ENCODE data around the gene MTMR3.
"Not testable (repeated sequence)": the region's sequence is repeated elsewhere in the genome, so short reads cannot be mapped to it uniquely, and the experiment has no call there.

Gene MTMR3

DNA sequence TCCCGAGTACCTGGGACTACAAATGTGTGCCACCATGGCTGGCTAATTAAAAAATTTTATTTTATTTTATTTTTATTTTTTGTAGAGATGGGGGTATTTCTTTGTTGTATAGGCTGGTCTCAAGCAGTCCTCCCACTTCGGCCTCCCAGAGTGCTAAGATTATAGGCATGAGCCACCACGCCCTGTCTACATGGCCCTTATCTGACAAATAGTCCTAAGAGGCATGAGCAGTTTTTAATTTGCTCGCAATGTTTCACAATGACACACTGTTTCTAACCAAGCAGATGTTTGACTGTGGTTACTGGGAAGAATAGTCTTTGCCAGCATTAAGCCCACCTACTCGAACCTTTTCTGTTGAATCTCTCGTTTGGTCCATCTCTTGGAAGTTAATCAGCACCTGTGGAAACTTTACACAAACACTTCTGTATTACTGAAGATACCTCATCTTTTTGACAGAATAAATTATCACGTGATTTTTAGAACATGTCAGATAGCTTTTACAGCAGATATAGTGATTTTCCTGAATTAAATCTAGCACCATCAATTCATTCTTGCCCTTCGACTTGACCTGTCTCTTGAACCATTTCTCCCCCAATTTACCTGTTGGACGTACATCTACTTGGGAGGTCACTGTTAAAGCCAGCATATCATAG lies 71.4 kb downstream of the MTMR3 start:
- in situ Hi-C loops (cut with HindIII; ENCODE audit: low sequenced_read_pairs): no loop called here

DNA sequence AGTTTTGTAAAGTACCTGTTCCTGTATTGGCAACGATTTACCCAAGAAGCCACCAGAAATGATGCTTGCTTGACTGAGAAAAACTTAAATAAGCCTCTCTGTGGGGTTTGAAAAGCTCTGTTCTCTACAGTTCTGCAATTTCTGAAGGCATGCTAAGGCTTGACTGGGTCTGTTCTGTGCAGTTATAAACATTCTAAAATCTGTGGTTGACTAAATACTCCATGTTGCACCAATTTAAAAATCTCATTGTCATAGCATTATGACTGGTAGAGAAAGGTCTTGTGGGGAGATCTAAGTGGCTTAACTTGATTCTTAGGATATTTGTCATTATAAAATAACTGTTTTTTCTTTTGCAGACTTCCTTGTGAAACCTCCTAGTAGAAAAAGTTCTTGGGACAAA lies 73.7 kb downstream of the MTMR3 start:
- in situ Hi-C loops (cut with HindIII; ENCODE audit: low sequenced_read_pairs): no loop called here

DNA sequence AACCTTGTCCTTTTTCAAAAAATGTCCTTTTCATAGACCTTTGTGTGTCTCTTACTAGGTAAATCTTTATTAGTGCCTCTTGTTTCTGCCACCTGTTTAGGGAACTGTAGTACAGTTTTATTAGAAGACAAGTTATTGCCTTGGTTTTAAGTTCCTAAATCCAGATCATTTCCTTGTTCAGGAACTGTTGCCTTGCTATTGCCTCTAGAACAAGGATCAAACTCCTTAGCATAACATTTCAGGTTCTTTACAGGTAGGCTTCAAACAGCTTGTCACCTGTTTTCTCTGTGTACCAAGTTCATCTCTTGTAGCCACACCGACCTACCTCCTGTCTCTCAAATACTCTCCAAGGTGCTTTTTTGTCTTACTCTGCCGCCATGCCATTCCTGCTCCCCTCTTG lies 75.2 kb downstream of the MTMR3 start:
- in situ Hi-C loops (cut with HindIII; ENCODE audit: low sequenced_read_pairs): no loop called here

DNA sequence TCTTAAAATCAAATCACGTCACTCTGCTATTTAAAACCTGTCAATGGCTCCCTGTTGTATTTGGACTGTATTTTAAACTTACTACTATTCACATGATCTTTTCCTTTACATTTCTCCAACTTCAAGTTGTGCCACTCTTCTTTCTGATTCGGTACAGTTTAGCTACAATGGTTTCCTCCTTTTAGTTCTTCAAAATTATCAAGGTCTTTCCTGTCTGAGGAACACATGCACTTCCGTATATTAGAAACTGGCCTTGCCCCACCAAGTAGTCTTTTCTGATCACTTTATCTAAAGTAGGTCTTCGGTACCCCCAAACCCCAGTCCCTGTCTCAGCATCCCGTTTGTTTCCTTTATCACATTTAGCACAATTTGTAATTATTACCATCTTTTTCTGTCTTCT lies 81.8 kb downstream of the MTMR3 start:
- in situ Hi-C loops (cut with HindIII; ENCODE audit: low sequenced_read_pairs): no loop called here

DNA sequence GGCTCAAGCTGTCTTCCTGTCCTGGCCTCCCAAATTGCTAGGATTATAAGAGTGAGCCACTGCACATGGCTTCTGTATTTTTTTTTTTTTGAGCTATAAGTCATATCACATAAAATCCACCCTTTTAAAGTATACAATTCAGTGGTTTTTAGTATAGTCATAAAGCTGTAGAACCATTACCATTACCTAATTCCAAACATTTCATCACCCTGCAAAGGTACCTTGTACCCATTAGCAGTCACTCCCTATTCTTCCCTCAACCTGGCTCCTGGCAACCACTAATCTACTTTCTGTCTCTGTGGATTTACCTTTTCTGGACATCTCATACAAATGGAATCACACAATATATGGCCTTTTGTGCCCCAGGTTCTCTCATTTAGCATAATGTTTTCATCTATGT lies 84.5 kb downstream of the MTMR3 start:
- in situ Hi-C loops (cut with HindIII; ENCODE audit: low sequenced_read_pairs): no loop called here

DNA sequence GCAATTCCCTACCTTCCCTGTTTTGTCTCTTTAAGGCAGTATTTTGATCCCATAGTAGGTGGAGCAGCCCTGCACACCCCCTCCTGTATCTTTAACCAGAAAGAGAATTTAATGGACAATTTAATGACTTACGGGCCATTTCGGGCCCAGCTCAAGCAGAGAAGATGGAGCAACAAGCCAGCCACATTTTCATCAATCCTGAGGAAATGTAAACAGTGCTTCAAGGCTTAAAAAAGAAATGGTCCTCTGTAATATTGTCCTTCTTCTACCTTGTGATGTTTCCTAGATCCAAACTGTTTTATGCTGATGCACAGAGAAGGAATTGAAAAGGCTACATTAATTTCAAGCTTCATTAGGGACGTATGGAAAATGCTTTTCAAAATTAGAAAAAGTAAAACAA lies 88.6 kb downstream of the MTMR3 start:
- in situ Hi-C loops (cut with HindIII; ENCODE audit: low sequenced_read_pairs): no loop called here

DNA sequence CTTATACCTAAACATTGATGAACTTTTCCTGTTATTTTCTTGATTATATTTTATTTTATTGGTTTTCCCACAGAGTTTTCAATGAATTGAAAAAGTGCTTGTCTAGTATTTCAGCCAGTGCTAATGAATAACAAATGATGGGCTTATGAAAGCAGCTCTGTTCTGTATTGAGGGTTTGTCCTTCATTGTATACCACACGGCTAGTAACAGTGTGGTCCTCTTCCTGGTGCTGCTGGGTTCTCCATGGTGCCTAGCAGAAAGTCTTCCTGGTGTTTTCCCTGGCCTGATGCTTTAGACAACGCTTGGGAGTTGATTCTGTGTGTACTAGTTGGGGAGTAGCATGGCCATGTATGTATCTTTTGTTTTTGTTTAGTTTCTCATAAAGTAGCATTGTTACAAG lies 89.1 kb downstream of the MTMR3 start:
- in situ Hi-C loops (cut with HindIII; ENCODE audit: low sequenced_read_pairs): no loop called here

DNA sequence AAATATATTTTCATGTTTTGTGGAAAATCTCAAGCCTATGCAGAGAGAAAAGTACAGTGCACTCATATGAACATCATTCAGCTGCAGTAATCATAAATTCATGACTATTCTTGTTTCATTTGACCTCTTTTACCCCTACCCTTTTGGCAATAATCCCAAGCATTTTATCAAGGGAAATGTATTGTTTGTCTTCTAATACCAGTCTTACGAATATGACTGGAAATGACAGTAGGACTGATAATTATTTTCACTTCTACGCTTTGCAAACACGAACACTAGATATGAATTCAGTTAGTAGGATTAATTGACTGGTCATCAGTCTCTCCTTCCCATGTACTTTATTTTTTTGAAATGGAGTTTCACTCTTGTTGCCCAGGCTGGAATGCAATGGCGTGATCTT lies 90.3 kb downstream of the MTMR3 start:
- in situ Hi-C loops (cut with HindIII; ENCODE audit: low sequenced_read_pairs): no loop called here

DNA sequence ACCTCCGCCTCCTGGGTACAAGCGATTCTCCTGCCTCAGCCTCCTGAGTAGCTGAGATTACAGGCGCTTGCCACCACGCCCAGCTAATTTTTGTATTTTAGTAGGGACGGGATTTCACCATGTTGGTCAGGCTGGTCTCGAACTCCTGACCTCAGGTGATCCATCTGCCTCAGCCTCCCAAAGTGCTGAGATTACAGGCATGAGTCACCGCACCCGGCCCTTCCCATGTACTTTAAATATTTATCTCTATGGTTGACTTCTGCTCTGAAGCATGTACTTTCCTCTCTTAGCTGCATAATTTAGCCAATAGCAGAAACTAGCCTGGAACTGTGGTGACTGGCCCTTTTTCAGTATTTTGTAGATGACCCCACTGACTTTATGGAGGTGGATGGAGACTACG lies 90.7 kb downstream of the MTMR3 start:
- in situ Hi-C loops (cut with HindIII; ENCODE audit: low sequenced_read_pairs): not testable (repeated sequence)

DNA sequence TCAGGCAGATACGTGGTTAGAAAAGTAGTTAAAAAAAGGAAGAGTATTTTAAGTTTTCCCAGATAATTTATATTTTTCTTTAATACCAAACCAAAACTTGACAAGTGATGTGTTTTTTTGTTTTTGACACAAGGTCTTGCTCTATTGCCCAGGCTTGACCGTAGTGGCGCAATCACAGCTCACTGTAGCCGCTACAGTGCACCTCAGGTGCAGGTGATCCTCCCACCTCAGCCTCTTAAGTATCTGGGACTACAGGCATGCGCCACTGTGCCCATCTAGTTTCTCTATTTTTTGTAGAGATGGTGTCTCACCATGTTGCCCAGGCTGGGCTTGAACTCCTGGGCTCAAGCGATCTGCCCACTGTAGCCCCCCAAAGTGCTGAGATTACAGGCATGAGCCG lies 92.5 kb downstream of the MTMR3 start:
- in situ Hi-C loops (cut with HindIII; ENCODE audit: low sequenced_read_pairs): no loop called here

DNA sequence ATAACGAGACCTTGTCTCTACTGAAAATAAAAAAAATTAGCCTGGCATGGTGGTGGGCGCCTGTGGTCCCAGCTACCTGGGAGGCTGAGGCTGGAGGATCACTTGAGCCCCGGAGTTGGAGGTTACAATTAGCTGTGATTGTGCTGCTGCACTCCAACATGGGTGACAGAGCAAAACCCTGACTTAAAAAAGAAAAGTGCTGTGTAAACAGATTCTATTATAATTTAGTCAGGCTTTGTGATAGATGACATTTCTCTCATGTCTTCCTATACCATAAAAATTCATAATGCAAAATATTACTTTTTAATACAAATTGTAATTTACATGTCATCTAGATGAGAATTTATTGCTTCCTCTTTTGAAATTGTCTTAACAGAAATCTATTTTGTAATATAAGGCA lies 94.1 kb downstream of the MTMR3 start:
- in situ Hi-C loops (cut with HindIII; ENCODE audit: low sequenced_read_pairs): no loop called here

DNA sequence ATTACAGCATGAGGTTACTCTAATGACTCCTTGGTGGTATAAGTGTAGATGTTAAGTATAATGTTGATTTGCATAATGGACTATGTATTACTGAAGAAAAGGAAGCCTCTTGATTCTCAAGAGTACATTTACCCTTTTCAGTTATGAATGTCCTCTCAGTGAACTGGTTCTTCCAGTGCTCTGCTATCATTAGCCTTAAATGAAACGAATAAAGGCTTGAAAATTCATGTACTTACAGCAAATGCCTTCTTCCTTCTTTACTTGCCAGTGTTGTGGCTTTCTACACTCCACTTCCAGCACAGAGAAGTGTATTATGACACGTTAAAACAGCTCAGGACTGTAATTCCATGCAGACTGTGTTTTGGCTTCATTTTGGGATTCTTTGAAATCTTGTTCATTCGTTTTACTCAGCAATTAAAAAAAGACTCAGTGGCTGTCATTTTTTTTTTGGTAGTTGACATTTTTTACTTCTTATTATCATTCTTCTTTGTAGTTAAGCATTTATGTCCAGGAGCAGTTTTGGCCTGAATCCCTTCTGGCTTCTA lies 96.9 kb downstream of the MTMR3 start:
- in situ Hi-C loops (cut with HindIII; ENCODE audit: low sequenced_read_pairs): no loop called here

DNA sequence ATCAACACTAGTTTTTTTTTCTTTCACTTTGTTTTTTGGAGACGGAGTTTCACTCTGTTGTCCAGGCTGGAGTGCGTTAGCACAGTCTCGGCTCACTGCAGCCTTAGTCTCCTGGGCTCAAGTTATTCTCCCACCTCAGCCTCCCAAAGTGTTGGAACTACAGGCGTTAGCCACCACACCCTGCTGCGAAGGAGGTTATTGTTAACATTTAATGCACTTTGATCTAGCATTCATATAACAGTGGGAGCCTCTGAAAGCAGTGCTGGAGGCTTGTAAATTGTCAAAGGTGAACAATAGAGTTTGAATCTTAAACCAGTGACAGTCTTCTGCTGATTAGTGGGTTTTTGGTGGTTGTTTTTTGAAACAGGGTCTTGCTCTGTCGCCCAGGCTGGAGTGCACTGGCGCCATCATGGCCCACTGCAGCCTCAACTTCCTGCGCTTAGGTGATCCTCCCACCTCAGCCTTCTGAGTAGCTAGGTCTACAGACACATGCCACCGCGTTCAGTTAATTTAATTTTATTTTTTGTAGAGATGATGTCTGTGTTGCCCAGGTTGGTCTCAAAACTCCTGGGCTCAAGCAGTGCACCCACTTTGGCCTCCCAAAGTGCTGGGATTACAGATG lies 100.4 kb downstream of the MTMR3 start:
- in situ Hi-C loops (cut with HindIII; ENCODE audit: low sequenced_read_pairs): no loop called here

DNA sequence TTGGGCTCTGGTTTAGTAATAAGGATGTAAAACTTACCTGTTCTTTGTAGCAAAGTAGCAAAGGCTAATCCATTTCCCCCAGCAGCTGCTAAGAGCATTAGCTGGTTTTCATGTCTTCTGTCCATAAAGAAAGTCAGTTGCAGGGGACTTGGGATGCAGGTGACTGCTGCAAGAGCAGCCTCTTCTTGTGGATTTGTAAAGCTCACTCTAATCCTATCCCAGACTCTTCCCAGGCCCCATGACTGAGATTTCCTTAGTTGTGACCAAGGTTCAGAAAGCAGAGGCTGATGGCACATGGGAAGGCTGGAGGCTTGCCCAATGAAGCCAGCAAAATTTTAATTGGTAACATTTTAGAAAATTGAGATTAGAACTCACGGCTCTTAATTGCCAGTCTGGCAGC lies 102.9 kb downstream of the MTMR3 start:
- in situ Hi-C loops (cut with HindIII; ENCODE audit: low sequenced_read_pairs): no loop called here

DNA sequence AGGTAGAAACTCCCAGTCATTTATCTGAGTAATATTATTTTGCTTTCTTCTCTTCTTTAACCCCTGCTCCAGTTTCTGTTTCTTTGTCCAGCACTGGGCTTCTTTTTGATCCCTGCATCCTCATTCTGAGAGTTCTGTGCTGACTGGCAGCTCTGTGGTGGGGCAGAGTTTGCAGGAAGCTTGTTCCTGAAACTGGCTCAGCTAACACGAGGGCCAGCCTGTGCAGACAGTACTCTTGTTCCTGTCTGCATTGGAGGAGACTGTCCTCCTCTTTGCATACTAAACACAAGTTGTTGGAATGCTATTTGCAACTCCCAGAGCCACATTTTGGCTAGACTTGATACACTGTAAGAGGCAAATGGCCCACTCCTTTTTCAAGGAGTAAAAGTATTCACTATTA lies 104.2 kb downstream of the MTMR3 start:
- in situ Hi-C loops (cut with HindIII; ENCODE audit: low sequenced_read_pairs): no loop called here

DNA sequence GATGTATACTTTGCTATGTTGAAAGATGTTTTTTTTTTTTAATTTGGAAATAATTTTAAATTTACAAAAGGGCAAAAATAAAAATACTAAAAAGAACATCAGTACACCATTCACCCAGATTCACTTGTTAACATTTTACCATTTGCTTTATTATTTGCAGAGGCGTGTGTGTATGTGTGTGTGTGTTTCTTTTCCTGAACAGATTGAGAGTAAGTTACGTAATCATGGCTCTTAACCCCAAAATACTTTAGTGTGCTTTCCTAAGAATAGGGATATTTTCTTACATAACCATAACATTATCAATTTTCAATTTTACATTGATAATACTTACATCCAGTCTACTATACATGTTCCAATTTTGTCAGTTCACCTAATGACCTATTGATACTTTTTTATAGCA lies 105.7 kb downstream of the MTMR3 start:
- in situ Hi-C loops (cut with HindIII; ENCODE audit: low sequenced_read_pairs): no loop called here

DNA sequence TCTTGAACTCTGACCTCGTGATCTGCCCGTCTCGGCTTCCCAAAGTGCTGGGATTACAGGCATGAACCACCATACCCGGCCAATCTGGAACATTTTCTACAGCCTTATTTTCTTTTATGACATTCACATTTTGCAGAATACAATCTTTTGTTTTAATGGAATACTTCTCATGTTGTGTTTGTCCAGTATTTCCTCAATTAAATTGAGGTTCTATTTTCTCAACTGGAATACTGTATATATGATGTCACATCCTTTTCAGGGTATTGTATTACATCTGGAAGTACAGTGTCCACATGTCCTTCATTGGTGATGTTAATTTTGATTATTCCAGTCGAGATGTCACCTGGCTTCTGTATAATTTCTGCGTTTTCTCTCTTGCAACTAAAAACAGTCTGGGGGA lies 106.5 kb downstream of the MTMR3 start:
- in situ Hi-C loops (cut with HindIII; ENCODE audit: low sequenced_read_pairs): no loop called here

DNA sequence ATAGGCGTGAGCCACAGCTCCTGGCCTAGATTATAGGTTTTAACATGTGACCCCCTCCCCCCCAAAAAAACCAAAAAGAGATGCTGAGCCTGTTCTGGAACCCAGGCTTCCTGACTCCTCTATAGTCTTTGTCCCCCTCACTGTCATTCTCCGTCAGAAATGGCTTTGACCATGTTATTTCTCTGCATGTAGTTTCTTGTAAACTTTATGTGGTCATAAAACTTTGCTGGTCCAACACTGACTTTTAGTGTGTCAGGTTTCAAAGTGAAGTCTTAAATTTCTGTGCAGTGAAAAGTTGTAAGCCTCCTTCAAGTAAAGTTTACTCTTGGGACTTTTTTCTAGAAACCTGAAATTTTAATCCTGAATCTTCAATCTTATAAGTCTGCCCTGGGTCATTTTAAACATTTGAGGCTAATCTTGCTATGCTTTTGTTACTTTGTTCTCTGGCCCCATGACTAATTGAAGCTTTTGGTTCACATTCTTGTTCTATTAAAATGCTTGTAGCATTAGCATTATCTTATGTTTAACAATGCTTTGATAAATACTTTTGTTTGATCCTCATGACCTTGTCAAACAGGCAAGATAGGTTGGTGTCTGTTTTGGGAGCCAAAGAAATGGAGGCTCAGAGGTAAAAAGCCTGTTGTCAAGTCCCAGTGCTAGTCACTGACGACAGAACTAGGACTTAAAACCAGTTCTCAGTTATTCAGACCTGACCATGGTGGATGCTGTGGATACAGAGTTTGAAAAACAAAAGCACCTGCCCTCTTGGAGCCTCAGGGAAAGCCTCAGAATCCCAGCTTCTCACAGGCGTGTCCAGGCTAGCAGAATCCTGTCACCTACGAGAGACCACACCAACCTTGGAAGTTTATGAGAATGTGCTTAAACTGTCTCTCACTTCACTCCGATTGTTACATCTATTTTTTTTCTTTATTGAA lies 109.6 kb downstream of the MTMR3 start:
- in situ Hi-C loops (cut with HindIII; ENCODE audit: low sequenced_read_pairs): no loop called here

DNA sequence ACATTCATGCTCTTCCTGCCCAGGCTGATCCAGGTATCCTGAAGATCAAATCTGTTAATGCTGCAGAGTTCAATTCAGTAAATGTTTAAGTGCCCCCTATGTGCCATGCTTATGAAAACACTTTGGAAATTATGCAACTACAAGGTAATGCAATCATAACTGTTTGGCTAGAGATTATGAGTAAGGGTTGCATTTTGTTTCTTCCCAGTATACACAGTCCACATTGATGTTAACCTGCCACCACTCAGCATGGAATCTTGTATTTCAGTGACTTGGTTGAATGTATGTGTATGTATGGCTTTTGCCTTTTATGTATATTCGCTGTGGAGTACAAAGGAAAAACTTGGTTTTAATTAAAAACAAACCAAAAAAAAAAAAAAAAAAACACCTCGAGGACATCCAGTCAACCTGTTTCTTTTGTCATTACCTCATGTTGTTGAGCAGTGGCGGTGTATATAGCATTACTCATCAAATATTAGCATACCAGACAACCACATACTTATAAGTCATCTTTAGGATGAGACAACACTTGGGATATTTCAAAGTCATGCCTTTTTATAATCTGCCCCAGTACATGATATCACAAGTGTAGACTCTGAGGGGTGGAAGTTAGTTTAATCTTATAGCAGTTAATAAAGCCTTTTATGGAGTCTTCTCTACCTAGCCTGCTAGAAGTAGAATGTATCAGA lies 111.2 kb downstream of the MTMR3 start:
- in situ Hi-C loops (cut with HindIII; ENCODE audit: low sequenced_read_pairs): no loop called here

DNA sequence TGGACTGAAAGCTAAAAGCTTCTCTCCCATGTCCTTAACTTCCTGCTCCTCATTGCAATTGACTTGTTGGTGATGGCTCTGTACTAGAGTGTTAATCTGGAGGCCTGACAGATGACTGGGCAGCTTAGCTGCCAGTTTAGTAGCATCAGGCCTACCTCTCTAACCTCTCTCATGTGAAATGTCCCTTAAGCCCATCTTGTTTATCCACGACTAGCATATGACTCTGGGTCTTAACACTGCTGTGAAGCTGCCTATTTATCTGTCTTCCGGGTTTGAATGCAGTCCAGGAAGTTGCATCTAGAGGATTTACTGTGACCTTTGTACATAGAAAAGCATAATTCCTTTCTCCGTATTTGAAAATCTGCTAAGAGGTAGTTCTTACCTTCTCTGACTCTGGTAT lies 112.0 kb downstream of the MTMR3 start:
- in situ Hi-C loops (cut with HindIII; ENCODE audit: low sequenced_read_pairs): no loop called here

DNA sequence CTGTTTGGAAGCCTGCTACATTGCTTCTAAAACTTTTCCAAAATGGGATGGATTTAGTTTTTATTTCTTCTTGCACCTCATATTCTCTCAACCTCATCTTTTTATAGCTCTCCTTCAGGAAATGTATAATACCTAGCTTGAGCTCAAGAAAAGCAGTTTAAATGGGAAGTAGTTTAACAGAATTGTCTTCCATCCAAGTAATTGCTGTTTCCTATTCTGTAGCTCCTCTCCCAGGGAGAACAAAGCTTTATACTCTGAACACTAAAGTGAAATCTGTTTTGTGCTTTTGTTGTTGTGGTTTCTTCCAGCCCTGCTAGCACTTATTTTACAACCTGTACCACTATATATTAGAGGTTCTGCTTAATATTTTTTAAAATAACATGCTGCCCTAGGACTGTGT lies 114.1 kb downstream of the MTMR3 start:
- in situ Hi-C loops (cut with HindIII; ENCODE audit: low sequenced_read_pairs): no loop called here
